Astrocyte of the hippocampus (primary cell): ENCODE results near the gene SLC24A4.

ENCODE experiments used
- DNase-seq: peaks from one replicate; pipeline ENCODE4 v3.0.0; 2011; ENCODE audit warnings: low read depth, low spot score

The SLC24A4 gene

DNA sequence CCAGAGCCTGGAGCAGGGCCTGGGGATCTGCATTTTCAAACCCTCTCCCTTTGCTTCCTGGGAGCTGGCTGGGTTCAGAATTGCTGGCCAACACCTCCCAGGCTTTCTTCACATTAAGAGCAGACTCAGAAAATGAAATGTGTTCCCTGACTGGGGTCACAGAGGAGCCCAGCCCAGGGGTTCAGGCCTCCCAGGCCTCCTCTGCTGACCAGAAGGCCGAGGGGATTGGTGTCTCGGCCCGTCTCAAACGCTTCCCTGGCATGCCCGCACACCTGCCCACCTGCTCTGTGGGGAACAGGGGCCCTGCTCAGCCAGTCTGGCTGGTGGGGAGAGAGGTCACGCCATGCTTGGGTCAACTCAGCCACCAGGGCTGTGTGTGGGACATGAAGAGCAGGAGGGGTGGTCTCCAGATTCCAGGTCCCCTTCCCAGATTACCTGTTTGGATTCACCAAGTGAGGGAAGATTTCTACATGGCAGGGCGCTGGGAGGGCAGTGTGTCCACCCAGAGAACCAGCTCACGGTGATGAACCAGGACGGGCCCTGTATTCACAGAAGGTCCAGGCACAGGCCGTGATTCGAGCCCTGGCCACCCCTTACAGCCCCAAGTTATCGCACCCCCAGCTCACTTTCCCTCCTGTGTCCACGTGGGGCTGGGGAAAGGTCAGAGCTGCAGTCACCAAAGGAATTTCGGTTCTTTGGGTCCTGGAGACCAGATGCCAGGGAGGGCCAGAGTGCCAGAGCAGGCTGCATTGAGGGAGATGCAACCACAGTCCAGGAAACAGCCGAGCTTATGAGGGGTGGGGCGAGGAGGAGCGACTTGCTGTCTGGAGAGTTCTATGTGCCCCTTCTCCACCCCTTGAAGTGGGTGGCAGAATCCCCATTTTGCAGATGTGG lies 135.4 kb downstream of the SLC24A4 start:
- no peak for DNase-seq

DNA sequence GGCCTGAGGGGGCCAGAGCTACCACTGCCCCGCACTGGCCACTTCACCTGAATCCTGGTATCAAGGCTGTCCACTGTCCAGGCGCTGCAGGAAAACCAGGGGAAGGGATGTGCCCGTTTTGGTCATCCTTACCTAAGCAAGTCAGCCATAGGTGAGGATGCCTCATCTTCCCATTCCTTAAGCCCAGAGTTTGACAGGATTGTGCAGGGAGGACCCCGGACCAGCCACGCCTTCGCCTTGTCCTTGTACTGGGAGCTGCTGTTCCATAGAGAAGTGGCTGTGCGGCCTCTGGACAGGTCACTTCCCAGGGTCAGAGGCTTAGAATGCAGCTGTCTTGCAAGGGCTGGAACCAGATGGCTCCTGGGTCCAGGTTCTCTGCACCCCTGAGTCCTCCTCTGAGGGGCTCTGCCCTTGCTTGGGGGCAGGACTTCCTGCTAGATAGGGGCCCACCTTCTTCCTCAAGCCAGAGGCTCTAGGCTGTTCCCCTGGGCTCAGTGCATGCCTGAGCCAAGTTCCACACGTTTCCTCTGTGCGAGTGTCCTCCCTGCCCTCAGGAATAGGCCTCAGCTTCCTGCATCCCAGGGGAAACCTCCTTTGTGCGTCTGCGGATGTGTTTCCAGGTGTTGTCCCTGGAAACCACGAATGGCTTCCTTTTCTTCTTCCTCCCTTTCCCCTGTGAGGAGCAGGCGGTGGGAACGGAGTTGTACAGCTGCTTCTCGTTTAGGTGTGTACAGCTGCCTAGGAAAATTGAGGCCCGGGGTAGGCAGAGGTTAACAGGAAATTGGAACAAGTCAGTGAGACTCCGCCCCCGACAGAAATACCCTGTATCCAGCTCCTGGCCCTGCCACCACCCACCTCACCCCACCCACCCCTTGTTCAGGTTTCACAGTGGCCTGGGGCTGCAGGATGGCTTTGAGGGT lies 136.3 kb downstream of the SLC24A4 start:
- DNase-seq, result no peak

DNA sequence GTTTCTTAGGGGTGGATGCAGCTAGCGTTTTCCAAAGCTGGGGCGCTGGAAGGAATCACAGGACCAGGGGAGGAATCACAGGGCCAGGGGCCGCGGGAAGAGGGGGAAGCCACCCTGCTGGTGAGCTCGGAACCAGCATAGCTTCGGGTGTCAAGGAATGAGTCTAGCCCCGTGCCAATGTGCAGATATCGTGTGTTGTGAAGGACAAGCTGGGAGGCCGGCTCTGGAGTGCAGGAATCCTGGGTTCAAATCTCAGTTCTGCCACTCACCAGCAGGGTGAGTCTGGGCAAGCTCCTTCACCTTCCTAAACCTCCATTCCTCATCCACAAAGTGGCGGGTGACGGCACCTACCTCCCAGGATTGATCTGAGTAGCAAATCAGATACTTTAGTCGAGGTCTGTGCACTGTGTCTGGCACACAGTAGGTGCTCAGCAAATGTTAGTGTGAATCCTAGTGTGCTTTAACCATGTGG lies 137.0 kb downstream of the SLC24A4 start:
- DNase-seq, result no peak

DNA sequence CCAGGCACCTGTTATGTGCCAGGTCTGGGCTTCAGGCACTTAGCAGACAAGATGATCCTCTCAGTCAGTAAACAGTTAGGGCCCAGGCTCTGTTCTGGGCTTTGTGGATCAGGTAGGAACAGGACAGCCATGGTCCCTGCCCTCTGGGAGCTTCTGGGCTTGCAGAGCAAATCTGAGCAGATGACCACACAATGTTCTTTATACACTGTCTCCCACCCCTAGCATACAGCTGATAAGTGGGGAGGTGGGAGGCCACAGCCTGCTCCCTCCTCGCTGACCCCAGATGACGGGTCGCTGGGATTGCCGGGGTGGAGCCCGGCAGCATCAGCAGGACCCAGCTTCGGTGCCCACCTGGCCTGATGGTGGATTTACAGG lies 137.6 kb downstream of the SLC24A4 start:
- no peak for DNase-seq

DNA sequence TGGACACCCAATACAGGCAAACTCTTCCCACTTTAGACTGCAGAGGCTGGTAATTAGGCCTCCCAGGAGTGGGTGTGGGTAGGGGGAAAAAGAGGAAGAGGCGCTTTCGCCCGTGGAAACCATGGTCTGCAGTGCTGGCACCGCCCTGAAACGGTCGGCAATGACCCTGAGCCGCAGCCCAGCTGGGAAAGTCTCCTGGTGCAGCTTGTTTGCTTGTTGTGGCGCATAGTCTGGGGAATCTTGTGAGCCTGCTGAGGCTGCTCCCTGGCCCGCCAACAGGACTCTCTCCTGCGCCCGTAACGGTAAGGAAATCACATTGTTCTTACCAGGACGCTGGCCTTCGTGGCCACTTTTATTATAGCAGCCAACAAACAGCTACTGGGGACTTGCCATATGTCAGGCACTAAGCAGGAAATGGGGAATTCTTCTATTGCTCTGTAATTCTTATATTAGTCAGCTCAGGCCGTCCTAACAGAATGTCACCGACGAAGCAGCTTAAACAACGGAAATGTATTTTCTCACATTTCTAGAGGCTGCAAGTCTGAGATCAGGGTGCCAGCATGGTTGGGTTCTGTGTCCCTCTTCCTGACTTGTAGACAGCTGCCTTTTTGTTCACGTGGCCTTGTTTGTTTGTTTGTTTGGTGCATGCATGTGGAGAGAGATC lies 138.1 kb downstream of the SLC24A4 start:
- DNase-seq, result peak; percentile 19

DNA sequence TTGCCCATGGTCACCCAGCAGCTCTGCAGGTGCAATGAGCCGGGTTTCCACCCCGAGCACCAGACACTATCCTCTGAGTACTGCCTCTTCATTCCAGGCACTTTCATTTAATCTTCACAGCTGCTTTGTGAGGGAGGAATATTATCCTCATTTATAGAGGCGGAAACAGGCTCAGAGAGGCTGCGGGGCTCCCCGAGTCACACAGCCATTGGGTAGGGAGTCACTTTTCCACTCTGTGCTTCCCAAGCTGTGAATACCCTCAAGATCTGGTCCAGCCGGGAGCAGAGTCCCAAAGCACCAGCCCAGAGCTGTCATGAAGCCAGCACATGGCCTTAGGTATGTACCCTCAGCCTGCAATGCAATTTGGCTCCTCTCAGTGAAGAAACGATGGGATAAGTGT lies 138.9 kb downstream of the SLC24A4 start:
- DNase-seq, result no peak

DNA sequence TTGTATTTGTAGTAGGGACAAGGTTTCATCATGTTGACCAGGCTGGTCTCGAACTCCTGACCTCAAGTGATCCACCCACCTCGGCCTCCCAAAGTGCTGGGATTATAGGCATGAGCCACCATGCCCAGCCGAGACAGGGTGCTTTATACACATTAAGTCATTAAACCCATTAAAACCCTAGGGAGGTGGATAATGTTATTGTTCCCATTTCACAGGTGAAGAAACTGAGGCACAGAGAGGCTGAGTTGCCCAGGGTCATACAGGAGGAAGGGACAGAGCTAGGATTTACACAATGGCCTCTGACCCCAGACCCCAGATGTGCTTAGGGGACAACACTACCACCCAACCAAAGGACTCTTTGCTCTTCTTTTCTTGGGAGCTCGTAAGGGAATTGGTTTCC lies 139.6 kb downstream of the SLC24A4 start:
- DNase-seq, result no peak

DNA sequence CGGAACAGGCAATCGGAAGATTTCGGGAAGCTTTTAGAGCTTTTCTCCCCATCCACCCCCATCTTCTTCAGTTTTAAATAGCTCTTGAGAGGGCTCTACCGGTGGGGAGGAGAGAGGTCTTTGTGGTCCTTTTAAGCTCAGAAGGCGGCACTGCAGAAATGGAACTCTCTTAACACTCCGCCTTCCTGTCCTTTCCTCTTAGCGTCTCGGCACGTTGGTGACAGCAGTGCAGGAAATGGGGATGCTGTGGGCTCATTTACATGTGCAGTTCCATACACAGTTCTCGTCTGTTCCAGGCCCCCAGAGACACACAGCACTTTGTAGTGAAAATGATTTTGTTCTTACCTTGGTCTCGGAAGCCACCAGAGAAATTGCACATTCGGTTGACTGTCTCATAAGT lies 140.2 kb downstream of the SLC24A4 start:
- no peak for DNase-seq

DNA sequence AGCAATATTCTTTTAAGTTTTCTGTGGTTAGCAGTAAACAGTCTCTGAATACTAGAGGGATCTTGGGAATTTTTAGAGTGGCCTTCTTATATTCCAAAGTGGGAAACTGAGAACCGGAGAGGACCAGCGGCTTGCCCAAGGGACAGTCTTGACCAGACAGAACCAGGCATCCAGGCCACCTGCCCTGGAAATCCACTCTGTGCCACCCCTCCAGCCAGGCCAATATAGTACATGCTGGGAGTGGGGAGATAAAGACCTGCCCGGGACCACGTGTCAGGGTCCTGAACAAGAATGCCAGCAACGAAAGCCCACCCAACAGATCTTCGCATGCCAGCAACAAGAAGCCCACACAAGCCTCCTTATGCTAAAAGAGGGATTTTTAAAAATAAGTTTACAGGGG lies 141.2 kb downstream of the SLC24A4 start:
- no peak for DNase-seq

DNA sequence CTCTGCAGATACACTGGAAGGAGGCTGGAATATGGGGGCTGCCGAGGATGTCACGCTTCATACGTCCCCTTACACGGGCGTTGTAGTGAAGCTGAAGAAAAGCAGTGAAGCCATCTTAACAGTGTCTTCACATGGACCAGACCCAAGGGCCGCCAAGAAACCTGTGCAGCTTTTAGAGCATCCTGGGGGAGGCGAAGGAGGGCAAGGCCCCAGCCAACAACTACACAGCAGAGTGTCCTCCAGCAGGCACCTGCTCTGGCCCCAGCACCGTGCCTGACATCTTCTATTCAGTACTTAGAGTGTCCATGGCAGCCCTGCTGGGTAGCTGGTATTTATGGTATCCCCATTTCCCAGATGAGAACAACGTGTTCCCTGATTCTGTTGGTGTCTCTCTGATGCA lies 141.8 kb downstream of the SLC24A4 start:
- DNase-seq, result no peak

DNA sequence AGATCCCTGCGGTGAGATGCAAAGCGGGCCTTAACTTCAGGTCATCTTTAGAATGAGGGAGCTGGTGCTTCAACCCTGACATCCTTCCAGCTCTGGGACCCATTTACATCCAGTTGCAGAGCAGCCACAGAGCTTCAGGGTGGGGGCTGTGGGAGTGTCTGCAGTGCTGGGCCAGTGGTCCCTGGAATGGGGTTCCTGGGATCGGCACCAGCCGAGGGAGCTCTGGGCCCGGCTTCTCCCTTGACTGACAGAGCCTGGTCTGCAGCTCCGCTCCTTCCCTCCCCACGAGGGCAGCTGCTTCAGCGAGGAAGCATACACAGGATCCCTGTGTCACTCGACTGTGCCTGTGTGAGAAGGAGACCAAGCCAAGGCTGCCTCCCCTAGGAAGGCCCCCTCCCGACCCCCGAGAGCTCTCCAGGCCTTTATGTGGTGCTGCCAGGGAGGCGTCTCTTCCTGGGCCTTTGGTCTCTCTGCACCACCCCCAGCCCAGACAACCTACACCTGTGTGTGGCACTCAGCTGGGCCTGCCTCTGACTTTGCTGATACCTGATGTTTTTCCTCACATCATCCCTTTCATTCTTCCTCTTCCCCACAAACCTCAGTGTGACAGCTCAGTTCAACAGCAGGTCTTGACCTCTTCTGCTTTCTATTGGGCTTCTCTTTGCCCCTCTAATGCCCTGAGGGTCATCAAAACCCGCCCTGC lies 142.5 kb downstream of the SLC24A4 start:
- no peak for DNase-seq

DNA sequence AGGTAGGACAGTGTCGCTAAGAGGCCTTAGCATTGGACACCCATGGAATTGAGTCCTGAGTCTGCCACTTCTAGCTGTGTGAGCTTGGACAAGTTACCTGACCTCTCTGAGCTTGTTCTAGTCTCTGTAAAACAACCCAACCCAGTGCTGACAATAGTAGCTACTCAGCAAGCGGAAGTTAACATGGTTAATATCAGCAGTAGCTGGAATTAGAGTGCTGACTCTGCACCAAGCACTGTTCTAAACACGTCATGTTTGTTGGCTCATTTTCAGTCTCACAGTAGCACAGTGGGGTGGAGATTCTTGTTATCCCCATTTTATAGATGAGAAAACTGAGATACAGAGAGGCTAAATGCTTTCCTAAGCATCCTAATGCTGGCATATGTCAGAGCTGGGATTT lies 143.1 kb downstream of the SLC24A4 start:
- no peak for DNase-seq

DNA sequence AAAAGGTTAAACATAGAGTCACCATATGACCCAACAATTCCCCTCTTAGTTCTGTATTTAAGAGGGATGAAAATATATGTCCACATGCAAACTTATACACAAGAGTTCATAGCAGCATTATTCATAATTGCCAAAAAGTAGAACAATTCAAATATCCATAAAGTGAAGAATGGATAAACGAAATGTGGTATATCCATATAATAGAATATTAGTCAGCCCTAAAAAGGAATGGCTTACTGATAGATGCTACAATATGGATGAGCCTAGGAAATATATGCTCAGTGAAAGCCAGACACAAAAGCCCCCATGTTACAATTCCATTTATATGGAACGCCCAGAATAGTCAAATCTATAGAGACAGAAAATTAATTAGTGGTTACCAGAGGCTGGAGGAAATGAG lies 146.6 kb downstream of the SLC24A4 start:
- no peak for DNase-seq

DNA sequence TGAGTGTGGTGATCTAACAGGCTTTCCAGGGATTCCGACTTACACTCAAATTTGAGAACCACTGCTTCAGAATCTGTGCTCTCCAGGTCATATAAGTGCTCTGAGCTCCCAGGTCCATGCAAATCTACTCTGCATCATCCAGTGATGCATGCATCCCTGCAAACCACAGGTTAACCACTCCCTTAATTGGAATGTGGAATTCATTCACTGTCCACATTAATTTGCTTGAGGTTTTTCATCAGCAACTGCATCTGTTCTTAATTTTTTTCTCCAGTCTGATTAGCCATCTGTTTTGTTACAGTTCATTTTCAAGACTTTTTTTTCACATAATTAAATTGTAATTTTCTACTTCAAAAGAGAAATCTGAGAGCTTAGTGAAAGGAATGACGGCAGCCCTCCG lies 147.2 kb downstream of the SLC24A4 start:
- DNase-seq, result peak; percentile 53

DNA sequence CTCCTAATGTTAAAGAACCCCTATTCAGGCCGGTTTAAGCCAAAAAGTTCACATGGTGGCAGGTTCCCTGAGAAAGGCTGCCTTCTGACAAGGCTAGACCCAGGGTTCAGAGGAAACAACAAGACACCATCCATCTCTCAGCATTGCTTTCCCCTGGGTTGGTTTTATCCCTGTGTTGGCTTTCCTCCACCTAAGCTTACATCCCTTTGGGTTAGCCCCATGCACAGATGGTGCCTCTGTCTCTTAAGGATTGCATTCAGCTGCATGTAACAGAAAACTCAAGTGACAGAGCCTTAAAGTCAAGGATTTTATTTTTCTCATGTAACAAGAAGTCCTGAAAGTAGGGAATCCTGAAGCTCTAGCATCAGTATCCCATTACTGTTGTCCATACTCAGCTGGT lies 147.8 kb downstream of the SLC24A4 start:
- DNase-seq, result no peak

DNA sequence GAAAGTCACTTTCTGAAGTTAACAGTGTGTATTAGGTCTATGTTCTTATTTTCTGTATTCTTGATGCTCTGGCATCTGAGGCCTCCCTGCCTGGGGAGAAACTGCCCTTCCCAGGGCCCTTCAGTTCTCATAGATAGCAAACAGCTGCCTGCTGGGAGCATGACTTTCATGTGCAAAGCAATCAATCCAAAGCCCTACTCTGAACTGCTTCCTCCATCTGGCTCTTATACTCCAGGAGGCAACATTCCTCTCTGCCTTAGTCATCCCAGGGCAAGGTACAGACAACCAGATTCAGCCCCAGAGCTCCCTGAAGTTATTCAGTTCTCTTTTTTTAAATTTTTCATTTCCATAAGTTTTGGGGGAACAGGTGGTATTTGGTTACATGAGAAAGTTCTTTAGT lies 149.0 kb downstream of the SLC24A4 start:
- peak; percentile 67 for DNase-seq

DNA sequence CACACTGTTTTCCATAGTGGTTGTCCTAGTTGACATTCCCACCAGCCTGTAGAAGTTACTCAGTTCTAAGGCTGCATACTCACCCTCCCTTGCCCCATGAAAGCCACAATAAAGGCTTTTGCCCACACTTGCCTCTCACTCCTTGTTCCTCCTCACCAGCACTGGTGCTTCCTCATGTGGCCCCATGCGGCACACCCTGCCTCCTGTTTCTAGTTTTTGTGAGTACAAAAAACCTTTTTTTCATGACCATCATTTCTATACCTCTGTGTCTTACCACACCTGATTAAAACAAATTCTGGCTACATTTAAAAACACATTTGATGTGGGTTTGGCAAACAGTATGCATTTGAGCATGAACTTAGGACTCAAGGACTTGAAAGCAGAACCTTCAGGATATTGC lies 149.9 kb downstream of the SLC24A4 start:
- DNase-seq, result no peak

DNA sequence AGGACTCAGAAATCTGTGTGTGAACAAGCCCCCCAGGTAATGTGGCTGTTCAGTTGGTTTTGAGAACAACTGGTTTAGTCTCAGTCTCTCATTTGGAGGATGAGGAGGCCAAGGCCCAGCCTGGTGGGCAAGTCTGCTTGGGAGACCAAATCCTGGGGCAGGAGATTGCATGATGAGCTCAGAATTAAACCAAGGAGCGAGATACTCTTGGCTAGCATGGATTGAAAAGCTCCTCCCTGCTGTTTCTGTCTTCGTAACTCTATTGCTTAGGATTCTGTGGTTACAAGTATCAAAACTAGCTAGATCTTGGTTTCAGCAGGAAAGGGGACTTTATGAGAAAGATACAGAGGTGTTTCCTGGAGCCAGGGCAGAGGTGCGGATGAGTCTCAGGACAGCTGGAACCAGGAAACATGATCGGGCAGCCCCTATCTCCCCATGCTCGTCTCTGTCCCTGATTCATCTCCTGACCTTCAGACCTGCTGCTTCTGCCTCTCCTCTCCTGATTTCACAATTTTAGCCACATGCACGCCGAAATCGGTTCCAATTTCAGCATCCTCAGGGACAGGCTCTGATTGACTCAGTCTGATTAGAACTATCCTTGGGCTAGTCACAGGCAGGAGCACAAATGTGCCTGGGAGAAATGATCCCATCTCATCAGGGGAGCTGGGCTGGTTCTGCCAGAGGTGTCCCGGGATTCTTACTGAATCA lies 150.4 kb downstream of the SLC24A4 start:
- DNase-seq, result no peak

DNA sequence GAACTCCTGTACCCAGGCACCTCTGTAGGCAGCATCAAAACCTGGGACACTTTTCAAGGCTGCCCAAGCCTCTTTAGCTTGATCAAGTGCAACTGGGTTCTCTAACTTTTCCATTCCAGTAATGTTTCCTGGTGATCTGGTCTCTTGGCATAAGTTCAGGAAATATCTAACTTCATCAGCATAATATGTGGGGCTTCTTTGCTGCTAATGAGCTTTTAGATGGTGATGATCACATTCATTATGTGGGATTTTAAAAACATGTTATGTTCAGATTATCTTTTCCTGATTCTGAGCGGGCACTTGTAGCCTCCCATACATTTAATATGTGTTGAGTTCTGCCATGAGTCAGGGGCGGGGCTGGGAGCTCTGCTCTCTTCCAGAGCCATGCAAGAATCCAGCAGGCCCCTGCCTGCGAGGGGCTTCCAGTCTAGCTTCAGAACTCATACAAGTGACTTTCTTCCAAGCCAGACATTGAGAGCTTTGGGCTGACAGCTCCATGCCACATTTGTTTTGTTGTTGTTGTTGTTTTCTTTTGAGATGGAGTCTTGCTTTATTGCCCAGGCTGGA lies 151.1 kb downstream of the SLC24A4 start:
- no peak for DNase-seq

DNA sequence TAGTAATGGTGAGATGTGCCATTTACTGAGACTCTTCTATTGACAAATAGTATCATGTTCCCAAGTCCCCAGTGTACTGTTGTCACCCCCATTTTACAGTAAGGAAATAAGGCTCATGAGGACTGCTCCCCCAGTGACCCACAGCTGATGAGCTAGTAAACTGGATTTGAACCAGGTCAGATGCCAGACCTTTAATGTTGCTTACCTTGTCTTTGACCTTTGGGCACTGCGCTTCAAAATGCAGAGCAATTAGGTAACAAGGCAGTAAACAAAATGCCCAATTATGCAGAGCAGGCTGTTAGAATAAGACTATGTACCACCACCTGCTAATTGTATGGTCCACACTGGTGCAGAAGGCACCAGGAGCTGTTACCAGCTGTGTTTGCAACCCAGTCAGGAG lies 152.1 kb downstream of the SLC24A4 start:
- DNase-seq, result no peak
